GM21423 (cell line): ENCODE measurements around the gene KIFBP.
A peak's percentile ranks its signal among the peaks of the same experiment; 100 is the strongest.
"Not testable (repeated sequence)": the region's sequence is repeated elsewhere in the genome, so short reads cannot be mapped to it uniquely, and the experiment has no call there.

Experiments used
- ATAC-seq: cut with Tn5 transposase; IDR thresholded peaks from one replicate; pipeline ENCODE4 v1.9.1; 2021; ENCODE audit warnings: mild to moderate bottlenecking, moderate library complexity; ENCODE audit not compliant: unreplicated experiment

The KIFBP gene

GRCh38 chr10:68988530-68989316 is at the start of gene KIFBP:
Gene KIFBP (plus strand): TSS chr10:68988803. CDS start chr10:68988833, 30 bp downstream.
- ATAC-seq = peak; percentile 71

DNA sequence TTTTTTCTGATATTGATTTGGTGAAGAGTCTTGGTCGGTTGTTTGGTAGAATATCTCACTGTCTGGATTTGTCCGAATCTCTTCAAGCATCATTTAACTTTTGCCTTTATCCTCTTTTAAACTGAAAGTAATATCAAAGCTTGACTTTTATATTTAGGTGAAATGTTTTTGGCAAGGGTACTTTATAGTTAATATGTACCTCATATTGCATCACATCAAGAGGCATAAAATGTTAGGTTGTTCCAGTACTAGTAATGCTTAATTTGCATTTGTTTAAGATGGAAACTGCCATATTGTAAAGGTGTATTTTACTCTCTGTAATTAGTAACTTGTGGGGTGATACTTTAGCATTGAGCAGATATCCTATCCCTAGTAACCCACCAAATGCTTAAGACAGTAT is 49.7 kb upstream of the KIFBP start:
- no peak for ATAC-seq

- not testable (repeated sequence) for ATAC-seq
Measured at GRCh38 chr10:68940917-68941316, 47.7 kb upstream of the KIFBP start.

DNA sequence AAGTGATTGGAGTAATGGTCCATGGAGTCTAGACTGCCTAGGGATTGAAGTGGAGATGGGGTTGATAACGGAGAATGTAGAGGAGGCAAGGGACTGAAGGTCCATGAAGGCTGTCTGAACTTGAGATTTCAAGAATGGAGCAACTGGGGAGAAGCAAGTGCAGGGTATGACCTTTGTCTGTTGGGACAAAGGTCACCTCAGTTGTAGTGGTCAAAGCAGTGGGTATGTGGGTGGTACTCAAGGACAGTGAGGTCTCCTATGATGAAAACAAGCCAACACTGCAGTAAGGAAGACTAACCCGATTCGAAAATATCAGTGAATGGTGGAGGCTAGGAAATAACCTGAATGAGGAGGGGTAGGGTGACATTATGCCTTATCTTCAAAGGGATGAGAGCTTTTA is 38.0 kb upstream of the KIFBP start:
- ATAC-seq = no peak

- no peak for ATAC-seq
Measured at GRCh38 chr10:68954904-68955303, 33.7 kb upstream of the KIFBP start.

GRCh38 chr10:68955355-68955831 is 33.2 kb upstream of the KIFBP start:
- ATAC-seq = peak; percentile 4

DNA sequence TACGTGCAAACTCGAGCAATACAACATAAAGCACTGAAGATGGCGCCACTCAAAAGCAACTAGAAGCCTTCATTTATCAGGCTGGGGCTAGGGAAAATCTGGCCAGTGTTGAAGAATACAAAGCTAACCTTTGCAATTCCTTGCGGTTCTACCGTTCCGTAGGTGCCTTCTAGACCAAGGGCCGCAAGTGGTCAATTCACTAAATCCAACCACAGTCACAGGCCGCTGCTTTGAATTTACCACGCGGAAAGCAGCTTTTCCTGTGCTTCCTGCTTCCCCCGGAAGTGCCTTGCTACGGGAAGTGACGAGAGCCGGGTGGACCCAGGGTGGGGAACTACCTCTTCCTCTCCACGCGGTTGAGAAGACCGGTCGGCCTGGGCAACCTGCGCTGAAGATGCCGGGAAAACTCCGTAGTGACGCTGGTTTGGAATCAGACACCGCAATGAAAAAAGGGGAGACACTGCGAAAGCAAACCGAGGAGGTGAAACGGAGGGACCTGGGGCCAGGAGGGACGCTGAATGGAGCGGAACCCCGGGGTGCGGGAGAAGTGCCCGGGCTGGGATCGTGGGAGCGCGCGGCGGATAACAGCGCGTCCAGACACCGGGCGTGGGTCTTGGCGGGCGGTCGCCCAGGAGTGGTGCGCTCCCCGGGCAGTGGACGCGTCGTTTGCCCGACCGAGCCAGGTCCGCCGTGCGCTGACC is 32.6 kb upstream of the KIFBP start, which contains the start of gene DDX21:
Gene DDX21 (plus strand): TSS at position 339 of the 701 bp plus-strand sequence. CDS start 56 bp downstream, at position 395.
- ATAC-seq = peak; percentile 82

DNA sequence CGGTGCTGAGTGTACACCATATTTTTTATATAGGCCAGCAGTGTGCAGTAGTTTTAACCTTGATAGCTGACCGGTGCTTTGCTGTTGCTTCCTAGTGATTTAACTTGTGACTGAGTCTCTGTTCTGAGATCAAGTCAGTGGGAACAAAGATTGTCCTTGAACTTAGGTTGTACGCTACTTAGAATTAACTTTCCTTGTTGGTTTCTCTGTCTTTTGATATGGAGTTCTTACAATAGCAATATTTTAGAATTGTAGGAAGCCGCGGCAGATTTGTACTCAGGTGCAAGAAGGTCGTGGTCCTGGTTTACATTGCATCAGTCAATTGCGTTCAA is 31.4 kb upstream of the KIFBP start:
- no peak for ATAC-seq

GRCh38 chr10:68957654-68958053 is 30.9 kb upstream of the KIFBP start:
- ATAC-seq = no peak

- ATAC-seq = no peak
Measured at GRCh38 chr10:68959695-68960527, 28.7 kb upstream of the KIFBP start.

DNA sequence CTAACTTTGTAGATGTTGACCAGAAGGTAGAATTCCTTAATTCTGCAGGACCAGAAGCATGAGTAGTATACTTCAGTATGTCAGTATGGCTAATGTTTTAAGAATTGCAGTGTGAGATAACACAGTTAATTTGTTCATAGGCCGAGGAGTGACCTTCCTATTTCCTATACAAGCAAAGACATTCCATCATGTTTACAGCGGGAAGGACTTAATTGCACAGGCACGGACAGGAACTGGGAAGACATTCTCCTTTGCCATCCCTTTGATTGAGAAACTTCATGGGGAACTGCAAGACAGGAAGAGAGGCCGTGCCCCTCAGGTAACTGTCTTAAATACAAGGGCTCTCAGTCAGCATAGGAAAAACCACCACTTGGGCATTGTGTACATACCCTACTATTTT is 25.5 kb upstream of the KIFBP start:
- no peak for ATAC-seq

GRCh38 chr10:68973975-68974374 is 14.6 kb upstream of the KIFBP start:
- no peak for ATAC-seq

- not testable (repeated sequence) for ATAC-seq
Measured at GRCh38 chr10:68975936-68976473, 12.6 kb upstream of the KIFBP start.

DNA sequence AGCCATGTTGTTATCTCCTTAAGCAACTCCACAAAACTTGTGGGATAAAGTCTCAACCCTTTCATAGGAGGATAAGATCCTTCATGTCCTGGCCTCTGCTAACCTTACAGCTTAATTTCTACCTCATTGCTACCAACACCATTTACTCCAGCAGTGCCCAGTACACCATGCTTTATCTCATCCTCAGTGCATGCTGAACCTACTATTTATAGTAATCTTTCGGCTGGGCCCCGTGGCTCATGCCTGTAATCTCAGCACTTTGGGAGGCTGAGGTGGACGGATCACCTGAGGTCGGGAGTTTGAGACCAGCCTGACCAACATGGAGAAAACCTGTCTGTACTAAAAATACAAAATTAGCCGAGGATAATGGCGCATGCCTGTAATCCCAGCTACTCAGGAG is 8.9 kb upstream of the KIFBP start:
- not testable (repeated sequence) for ATAC-seq

DNA sequence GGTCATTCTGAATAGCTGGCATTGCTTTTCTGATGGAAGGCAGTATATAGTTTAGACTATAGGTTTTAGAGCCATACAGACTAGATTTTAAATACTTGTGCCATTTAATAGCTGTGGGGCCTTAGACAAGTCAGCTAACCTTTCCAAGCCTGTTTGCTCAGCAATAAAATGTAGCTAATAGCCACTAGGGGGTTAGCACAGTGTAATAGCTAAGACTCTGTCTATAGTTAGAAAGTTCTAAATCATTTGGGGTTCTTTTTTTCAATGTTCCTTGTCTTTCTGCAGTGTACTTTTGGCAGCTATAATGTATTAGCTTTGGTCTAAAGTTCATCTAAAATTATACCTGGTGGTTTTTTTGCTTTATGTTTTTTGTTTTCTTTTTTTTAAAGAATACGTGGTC is 7.5 kb upstream of the KIFBP start:
- ATAC-seq = no peak

- no peak for ATAC-seq
Measured at GRCh38 chr10:68982389-68982788, 6.2 kb upstream of the KIFBP start.

DNA sequence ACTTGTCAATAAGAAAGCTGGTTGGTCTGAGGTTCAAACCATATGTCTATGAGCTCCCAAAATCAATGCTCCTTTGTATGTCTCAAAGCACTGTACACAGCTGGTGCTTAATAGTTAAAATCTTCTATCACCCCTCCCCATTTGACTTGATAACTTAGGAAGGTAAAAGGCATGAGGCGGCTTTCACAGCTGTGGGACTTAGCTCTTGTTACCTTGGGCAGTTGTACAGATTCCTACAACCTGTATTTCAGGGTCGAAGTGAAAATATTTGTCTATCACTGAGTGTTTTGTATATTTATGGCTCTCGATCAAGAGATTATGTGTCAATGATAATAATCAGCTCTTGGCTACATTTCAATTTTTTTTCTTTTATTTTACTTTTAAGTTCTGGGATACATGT is 992 bp upstream of the KIFBP start:
- no peak for ATAC-seq

DNA sequence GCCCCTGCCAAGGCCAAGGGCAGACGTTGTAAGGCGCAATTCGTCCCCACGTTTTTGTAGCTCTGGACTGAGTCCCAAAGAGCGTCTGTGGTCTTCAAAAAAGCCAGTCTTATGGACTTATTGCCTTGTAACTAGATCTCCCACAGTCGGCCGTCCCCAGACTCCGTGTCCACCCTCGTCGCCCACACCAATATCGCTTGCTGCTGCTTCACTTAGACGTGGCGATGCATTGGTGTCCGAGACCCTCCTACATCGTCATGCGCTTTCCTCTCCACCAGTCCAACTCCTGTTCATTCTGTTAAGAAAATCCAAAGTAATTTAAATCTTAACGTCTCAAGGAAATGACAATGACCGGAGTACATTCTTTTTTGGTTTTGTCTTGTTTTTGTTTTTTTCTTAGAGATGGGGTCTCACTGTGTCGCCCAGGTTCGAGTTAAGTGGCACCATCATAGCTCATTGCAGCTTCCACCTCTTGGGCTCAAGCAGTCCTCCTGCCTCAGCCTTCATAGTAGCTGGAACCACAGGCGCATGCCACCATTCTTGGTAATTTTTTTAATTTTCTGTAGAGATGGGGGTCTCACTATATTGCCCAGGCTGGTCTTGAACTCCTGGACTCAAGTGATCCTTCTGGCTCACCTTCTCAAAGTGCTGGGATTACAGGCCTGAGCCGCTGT is 851 bp downstream of the KIFBP start:
- no peak for ATAC-seq

GRCh38 chr10:68992636-68993440 is 4.2 kb downstream of the KIFBP start:
- ATAC-seq = no peak

- ATAC-seq = peak; percentile 15
Measured at GRCh38 chr10:68997211-68997610, 8.6 kb downstream of the KIFBP start.
